ENCODE results near the gene HSF2BP. TPM values are rescaled to one million over a fixed set of nuclear protein-coding genes. Genes with fewer than 3 reads are reported as not detected.
A peak's percentile ranks its signal among the peaks of the same experiment; 100 is the strongest.
"Not testable (repeated sequence)": the region's sequence is repeated elsewhere in the genome, so short reads cannot be mapped to it uniquely, and the experiment has no call there.

Gene HSF2BP
- polyA plus RNA-seq, 1 donor (not counting 4 experiments of a cell fraction or from before 2014, with no cell fraction given) = 6.1 TPM

GRCh38 chr21:43522495-43523131 is 136.7 kb downstream of the HSF2BP start:
- DNase-seq (ENCODE audit: low read depth, low spot score); H4K20me1 ChIP-seq (ENCODE audit: control insufficient read depth, extremely low read depth, insufficient read depth, low read length); H3K9me3 ChIP-seq (ENCODE audit: control insufficient read depth, low read depth, low read length); H2AFZ ChIP-seq (ENCODE audit: control insufficient read depth, low read length); H3K9me1 ChIP-seq (ENCODE audit: control insufficient read depth, extremely low read depth, insufficient read depth, low read length); H3K4me3 ChIP-seq (ENCODE audit: control insufficient read depth in 2 of 3, extremely low read depth in 1 of 3, insufficient read depth in 2 of 3, low read depth in 1 of 3, low read length in 3 of 3); H3K4me1 ChIP-seq (ENCODE audit: control insufficient read depth, extremely low read depth, insufficient read depth, low read length); H3K4me2 ChIP-seq (ENCODE audit: control insufficient read depth, extremely low read depth, insufficient read depth, low read depth, low read length); dilution Hi-C loops (cut with MboI; ENCODE audit: extremely low pct_ligation_motif_present, low sequenced_read_pairs); H3K9ac ChIP-seq (ENCODE audit: control insufficient read depth, extremely low read depth, insufficient read depth, low read length); H3K27me3 ChIP-seq (ENCODE audit: control insufficient read depth, extremely low read depth, insufficient read depth, low read length); H3K27ac ChIP-seq (ENCODE audit: control insufficient read depth, insufficient read depth, low read length); H3K36me3 ChIP-seq (ENCODE audit: control insufficient read depth in 2 of 2, extremely low read depth in 1 of 2, insufficient read depth in 2 of 2, low read length in 2 of 2); H3K79me2 ChIP-seq (ENCODE audit: control insufficient read depth, insufficient read depth, low read length): not testable (repeated sequence)
- peak; percentile 82 for FAIRE-seq

DNA sequence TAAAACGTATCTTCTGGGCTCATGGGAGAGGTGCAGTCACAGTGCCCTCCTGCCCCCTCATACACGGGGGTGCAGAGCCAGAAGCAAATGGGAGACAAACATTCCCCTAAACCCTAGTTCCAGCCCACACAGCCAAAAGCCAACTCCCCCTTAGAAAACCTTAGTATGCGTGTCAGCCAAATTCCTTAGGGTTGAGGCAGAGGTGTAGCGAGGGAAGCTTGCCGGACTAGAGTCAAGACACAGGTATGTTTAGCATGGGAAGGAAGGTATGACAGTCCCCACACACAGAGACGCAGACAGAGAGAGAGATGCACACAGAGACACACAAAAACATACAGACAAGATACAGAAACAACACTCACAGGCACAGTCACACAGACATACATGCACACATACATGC is 141.6 kb downstream of the HSF2BP start:
- H3K4me1 ChIP-seq (ENCODE audit: control insufficient read depth, extremely low read depth, insufficient read depth, low read length); H3K9me1 ChIP-seq (ENCODE audit: control insufficient read depth, extremely low read depth, insufficient read depth, low read length); H3K36me3 ChIP-seq (ENCODE audit: control insufficient read depth in 2 of 2, extremely low read depth in 1 of 2, insufficient read depth in 2 of 2, low read length in 2 of 2); H2AFZ ChIP-seq (ENCODE audit: control insufficient read depth, low read length); H3K79me2 ChIP-seq (ENCODE audit: control insufficient read depth, insufficient read depth, low read length); DNase-seq (ENCODE audit: low read depth, low spot score); H3K27ac ChIP-seq (ENCODE audit: control insufficient read depth, insufficient read depth, low read length); H3K4me3 ChIP-seq (ENCODE audit: control insufficient read depth in 2 of 3, extremely low read depth in 1 of 3, insufficient read depth in 2 of 3, low read depth in 1 of 3, low read length in 3 of 3); H3K9ac ChIP-seq (ENCODE audit: control insufficient read depth, extremely low read depth, insufficient read depth, low read length); H3K27me3 ChIP-seq (ENCODE audit: control insufficient read depth, extremely low read depth, insufficient read depth, low read length); H3K4me2 ChIP-seq (ENCODE audit: control insufficient read depth, extremely low read depth, insufficient read depth, low read depth, low read length); dilution Hi-C loops (cut with MboI; ENCODE audit: extremely low pct_ligation_motif_present, low sequenced_read_pairs); H3K9me3 ChIP-seq (ENCODE audit: control insufficient read depth, low read depth, low read length); H4K20me1 ChIP-seq (ENCODE audit: control insufficient read depth, extremely low read depth, insufficient read depth, low read length): not testable (repeated sequence)
- FAIRE-seq = peak; percentile 85

GRCh38 chr21:43516860-43517627 is 142.2 kb downstream of the HSF2BP start:
- DNase-seq (ENCODE audit: low read depth, low spot score); H3K27ac ChIP-seq (ENCODE audit: control insufficient read depth, insufficient read depth, low read length); dilution Hi-C loops (cut with MboI; ENCODE audit: extremely low pct_ligation_motif_present, low sequenced_read_pairs); H4K20me1 ChIP-seq (ENCODE audit: control insufficient read depth, extremely low read depth, insufficient read depth, low read length); H3K27me3 ChIP-seq (ENCODE audit: control insufficient read depth, extremely low read depth, insufficient read depth, low read length); H2AFZ ChIP-seq (ENCODE audit: control insufficient read depth, low read length); H3K79me2 ChIP-seq (ENCODE audit: control insufficient read depth, insufficient read depth, low read length); H3K4me3 ChIP-seq (ENCODE audit: control insufficient read depth in 2 of 3, extremely low read depth in 1 of 3, insufficient read depth in 2 of 3, low read depth in 1 of 3, low read length in 3 of 3); H3K4me2 ChIP-seq (ENCODE audit: control insufficient read depth, extremely low read depth, insufficient read depth, low read depth, low read length); H3K9ac ChIP-seq (ENCODE audit: control insufficient read depth, extremely low read depth, insufficient read depth, low read length); H3K9me1 ChIP-seq (ENCODE audit: control insufficient read depth, extremely low read depth, insufficient read depth, low read length); H3K9me3 ChIP-seq (ENCODE audit: control insufficient read depth, low read depth, low read length); H3K4me1 ChIP-seq (ENCODE audit: control insufficient read depth, extremely low read depth, insufficient read depth, low read length); H3K36me3 ChIP-seq (ENCODE audit: control insufficient read depth in 2 of 2, extremely low read depth in 1 of 2, insufficient read depth in 2 of 2, low read length in 2 of 2): not testable (repeated sequence)
- FAIRE-seq = peak; percentile 99

- H2AFZ ChIP-seq (ENCODE audit: control insufficient read depth, low read length); H3K9ac ChIP-seq (ENCODE audit: control insufficient read depth, extremely low read depth, insufficient read depth, low read length); H3K4me2 ChIP-seq (ENCODE audit: control insufficient read depth, extremely low read depth, insufficient read depth, low read depth, low read length); H3K9me3 ChIP-seq (ENCODE audit: control insufficient read depth, low read depth, low read length); DNase-seq (ENCODE audit: low read depth, low spot score); H3K27me3 ChIP-seq (ENCODE audit: control insufficient read depth, extremely low read depth, insufficient read depth, low read length); H3K9me1 ChIP-seq (ENCODE audit: control insufficient read depth, extremely low read depth, insufficient read depth, low read length); H4K20me1 ChIP-seq (ENCODE audit: control insufficient read depth, extremely low read depth, insufficient read depth, low read length); H3K4me3 ChIP-seq (ENCODE audit: control insufficient read depth in 2 of 3, extremely low read depth in 1 of 3, insufficient read depth in 2 of 3, low read depth in 1 of 3, low read length in 3 of 3); H3K27ac ChIP-seq (ENCODE audit: control insufficient read depth, insufficient read depth, low read length); H3K4me1 ChIP-seq (ENCODE audit: control insufficient read depth, extremely low read depth, insufficient read depth, low read length); dilution Hi-C loops (cut with MboI; ENCODE audit: extremely low pct_ligation_motif_present, low sequenced_read_pairs); H3K79me2 ChIP-seq (ENCODE audit: control insufficient read depth, insufficient read depth, low read length); H3K36me3 ChIP-seq (ENCODE audit: control insufficient read depth in 2 of 2, extremely low read depth in 1 of 2, insufficient read depth in 2 of 2, low read length in 2 of 2): not testable (repeated sequence)
- peak; percentile 32 for FAIRE-seq
Observed at GRCh38 chr21:43516295-43516847, 142.9 kb downstream of the HSF2BP start.

DNA sequence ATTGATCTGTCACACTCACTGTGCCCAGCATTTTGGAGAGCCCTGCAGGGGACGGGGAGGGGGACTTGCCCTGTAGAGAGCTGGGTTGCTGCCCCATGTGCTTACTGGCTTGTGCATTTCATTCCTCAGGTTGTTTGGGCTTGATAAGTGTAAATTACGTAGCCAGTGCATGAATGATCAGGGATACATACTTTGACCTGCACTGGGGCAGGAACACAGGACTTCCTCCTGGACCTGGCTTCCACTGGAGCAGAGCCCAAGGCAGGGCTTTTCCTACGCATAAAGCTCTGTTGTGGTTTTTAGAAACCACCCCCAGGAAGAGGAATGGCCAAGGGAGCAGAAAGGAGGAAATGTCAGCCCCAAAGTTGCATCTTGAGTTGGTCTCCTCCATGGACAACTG is 144.5 kb downstream of the HSF2BP start:
- H2AFZ ChIP-seq (ENCODE audit: control insufficient read depth, low read length); H3K9me1 ChIP-seq (ENCODE audit: control insufficient read depth, extremely low read depth, insufficient read depth, low read length); dilution Hi-C loops (cut with MboI; ENCODE audit: extremely low pct_ligation_motif_present, low sequenced_read_pairs); H3K4me2 ChIP-seq (ENCODE audit: control insufficient read depth, extremely low read depth, insufficient read depth, low read depth, low read length); H3K36me3 ChIP-seq (ENCODE audit: control insufficient read depth in 2 of 2, extremely low read depth in 1 of 2, insufficient read depth in 2 of 2, low read length in 2 of 2); H3K4me3 ChIP-seq (ENCODE audit: control insufficient read depth in 2 of 3, extremely low read depth in 1 of 3, insufficient read depth in 2 of 3, low read depth in 1 of 3, low read length in 3 of 3); H3K9ac ChIP-seq (ENCODE audit: control insufficient read depth, extremely low read depth, insufficient read depth, low read length); H3K79me2 ChIP-seq (ENCODE audit: control insufficient read depth, insufficient read depth, low read length); DNase-seq (ENCODE audit: low read depth, low spot score); H3K9me3 ChIP-seq (ENCODE audit: control insufficient read depth, low read depth, low read length); H4K20me1 ChIP-seq (ENCODE audit: control insufficient read depth, extremely low read depth, insufficient read depth, low read length); H3K27ac ChIP-seq (ENCODE audit: control insufficient read depth, insufficient read depth, low read length); H3K27me3 ChIP-seq (ENCODE audit: control insufficient read depth, extremely low read depth, insufficient read depth, low read length); H3K4me1 ChIP-seq (ENCODE audit: control insufficient read depth, extremely low read depth, insufficient read depth, low read length): not testable (repeated sequence)
- FAIRE-seq = peak; percentile 13
